Measurements from ENCODE around the gene SLC34A3. TPM values are rescaled to one million over a fixed set of nuclear protein-coding genes. Genes with fewer than 3 reads are reported as not detected.

The SLC34A3 gene
- total RNA-seq, 1 experiment from 2014 or later = 0.13 TPM

- TF ChIP-seq NR1H2 (CRISPR knock-in tag; IDR thresholded peaks at IDR 0.05) (no peak; the same call in 1 of the 2 replicates), CREB1 (CRISPR knock-in tag; IDR thresholded peaks at IDR 0.05) (no peak), ESRRA (CRISPR knock-in tag; IDR thresholded peaks at IDR 0.05; ENCODE audit: borderline replicate concordance) (no peak), MAX (CRISPR knock-in tag; IDR thresholded peaks at IDR 0.05) (no peak), ZNF263 (CRISPR knock-in tag; IDR thresholded peaks at IDR 0.05; ENCODE audit: low read depth) (no peak), ZNF281 (CRISPR knock-in tag; IDR thresholded peaks at IDR 0.05) (no peak), ZNF138 (CRISPR knock-in tag; conservative IDR thresholded peaks at IDR 0.05) (no peak), AFF4 (CRISPR knock-in tag; IDR thresholded peaks at IDR 0.05; ENCODE audit: borderline replicate concordance) (no peak), ZSCAN18 (CRISPR knock-in tag; IDR thresholded peaks at IDR 0.05) (no peak), PREB (CRISPR knock-in tag; IDR thresholded peaks at IDR 0.05; ENCODE audit: borderline replicate concordance) (no peak), USF2 (CRISPR knock-in tag; IDR thresholded peaks at IDR 0.05) (peak; percentile 64), TEAD4 (CRISPR knock-in tag; IDR thresholded peaks at IDR 0.05) (no peak), SP1 (CRISPR knock-in tag; conservative IDR thresholded peaks at IDR 0.05) (0 out of 2 replicates have a peak, but pooled peaks have one; percentile 19), SMAD3 (CRISPR knock-in tag; IDR thresholded peaks at IDR 0.05; ENCODE audit: borderline replicate concordance) (no peak)
- TF ChIP-seq, protein P1, sequence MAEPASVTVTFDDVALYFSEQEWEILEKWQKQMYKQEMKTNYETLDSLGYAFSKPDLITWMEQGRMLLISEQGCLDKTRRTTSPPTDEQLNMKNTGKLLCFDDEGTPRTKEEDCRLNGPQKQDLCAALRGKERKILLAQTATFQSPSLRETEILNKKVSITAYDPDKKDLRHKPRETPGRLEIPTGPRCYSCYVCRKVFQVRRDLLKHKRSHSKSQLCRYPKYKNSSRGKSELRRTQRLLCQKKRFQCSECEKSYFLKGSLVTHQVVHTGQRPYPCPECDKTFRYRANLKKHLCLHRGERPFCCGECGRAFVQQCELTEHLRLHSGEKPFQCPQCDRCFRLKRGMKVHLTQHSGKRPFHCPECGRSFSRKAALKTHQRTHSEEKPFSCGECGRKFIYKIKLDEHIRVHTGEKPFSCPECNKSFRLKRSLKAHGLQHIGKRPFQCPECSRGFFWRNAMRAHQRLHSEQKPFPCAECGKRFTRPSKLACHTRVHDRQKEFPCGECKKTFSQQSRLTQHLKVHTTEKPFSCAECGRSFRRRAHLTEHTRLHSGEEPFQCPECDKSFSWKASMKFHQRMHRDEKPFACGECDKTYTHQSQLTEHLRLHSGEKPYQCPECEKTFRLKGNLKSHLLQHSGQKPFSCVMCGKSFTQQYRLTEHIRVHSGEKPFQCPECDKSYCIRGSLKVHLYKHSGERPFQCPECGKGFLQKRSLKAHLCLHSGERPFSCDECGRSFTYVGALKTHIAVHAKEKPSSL (CRISPR knock-in tag; conservative IDR thresholded peaks at IDR 0.05) = no peak
- TF ChIP-seq, protein P2, sequence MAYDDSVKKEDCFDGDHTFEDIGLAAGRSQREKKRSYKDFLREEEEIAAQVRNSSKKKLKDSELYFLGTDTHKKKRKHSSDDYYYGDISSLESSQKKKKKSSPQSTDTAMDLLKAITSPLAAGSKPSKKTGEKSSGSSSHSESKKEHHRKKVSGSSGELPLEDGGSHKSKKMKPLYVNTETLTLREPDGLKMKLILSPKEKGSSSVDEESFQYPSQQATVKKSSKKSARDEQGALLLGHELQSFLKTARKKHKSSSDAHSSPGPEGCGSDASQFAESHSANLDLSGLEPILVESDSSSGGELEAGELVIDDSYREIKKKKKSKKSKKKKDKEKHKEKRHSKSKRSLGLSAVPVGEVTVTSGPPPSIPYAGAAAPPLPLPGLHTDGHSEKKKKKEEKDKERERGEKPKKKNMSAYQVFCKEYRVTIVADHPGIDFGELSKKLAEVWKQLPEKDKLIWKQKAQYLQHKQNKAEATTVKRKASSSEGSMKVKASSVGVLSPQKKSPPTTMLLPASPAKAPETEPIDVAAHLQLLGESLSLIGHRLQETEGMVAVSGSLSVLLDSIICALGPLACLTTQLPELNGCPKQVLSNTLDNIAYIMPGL (CRISPR knock-in tag; IDR thresholded peaks at IDR 0.05) = no peak
- TF ChIP-seq, protein P3, sequence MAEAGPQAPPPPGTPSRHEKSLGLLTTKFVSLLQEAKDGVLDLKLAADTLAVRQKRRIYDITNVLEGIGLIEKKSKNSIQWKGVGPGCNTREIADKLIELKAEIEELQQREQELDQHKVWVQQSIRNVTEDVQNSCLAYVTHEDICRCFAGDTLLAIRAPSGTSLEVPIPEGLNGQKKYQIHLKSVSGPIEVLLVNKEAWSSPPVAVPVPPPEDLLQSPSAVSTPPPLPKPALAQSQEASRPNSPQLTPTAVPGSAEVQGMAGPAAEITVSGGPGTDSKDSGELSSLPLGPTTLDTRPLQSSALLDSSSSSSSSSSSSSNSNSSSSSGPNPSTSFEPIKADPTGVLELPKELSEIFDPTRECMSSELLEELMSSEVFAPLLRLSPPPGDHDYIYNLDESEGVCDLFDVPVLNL (CRISPR knock-in tag; IDR thresholded peaks at IDR 0.05; ENCODE audit: borderline replicate concordance, low read depth) = no peak
- TF ChIP-seq, protein P4, sequence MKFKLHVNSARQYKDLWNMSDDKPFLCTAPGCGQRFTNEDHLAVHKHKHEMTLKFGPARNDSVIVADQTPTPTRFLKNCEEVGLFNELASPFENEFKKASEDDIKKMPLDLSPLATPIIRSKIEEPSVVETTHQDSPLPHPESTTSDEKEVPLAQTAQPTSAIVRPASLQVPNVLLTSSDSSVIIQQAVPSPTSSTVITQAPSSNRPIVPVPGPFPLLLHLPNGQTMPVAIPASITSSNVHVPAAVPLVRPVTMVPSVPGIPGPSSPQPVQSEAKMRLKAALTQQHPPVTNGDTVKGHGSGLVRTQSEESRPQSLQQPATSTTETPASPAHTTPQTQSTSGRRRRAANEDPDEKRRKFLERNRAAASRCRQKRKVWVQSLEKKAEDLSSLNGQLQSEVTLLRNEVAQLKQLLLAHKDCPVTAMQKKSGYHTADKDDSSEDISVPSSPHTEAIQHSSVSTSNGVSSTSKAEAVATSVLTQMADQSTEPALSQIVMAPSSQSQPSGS (CRISPR knock-in tag; IDR thresholded peaks at IDR 0.05; ENCODE audit: borderline replicate concordance, low read depth) = no peak
These were observed 13.2 kb downstream of the SLC34A3 start (continued) for GRCh38 chr9:137243626-137244485.

All from WTC11 (cell line).